SU-DHL-6 (cell line): Measurements from ENCODE around the gene MINPP1.
"Not testable (repeated sequence)": the region's sequence is repeated elsewhere in the genome, so short reads cannot be mapped to it uniquely, and the experiment has no call there.

Experiments used
- EZH2phosphoT487 ChIP-seq: fragments of 200-600 bp; sonication (generic), shearing (Covaris generic); conservative IDR thresholded peaks from 2 replicates; pipeline ENCODE4 v1.6.1; 2018; ENCODE audit warnings: mild to moderate bottlenecking, antibody characterized with exemption, low read length, moderate library complexity, mixed read lengths
- TF ChIP-seq, protein P1 (sequence below): fragments of 200-600 bp; sonication (generic); IDR thresholded peaks from one replicate; pipeline ENCODE4 v1.5.1; 2017; ENCODE audit warnings: antibody characterized with exemption, mild to moderate bottlenecking, low read length, moderate library complexity; ENCODE audit not compliant: insufficient read depth, poor library complexity, severe bottlenecking

DNA sequence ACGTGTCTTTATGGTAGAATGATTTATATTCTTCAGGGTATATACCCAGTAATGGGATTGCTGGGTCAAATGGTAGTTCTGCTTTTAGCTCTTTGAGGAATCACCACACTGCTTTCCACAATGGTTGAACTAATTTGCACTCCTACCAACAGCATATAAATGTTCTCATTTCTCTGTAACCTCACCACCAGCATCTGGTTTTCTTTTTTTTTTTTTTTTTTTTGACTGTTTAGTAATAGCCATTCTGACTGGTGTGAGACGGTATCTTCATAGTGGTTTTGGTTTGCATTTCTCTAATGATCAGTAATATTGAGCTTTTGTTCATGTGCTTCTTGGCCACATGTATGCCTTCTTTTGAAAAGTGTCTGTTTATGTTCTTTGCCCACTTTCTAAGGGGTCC is 42.9 kb upstream of the MINPP1 start:
- TF ChIP-seq, protein P1, sequence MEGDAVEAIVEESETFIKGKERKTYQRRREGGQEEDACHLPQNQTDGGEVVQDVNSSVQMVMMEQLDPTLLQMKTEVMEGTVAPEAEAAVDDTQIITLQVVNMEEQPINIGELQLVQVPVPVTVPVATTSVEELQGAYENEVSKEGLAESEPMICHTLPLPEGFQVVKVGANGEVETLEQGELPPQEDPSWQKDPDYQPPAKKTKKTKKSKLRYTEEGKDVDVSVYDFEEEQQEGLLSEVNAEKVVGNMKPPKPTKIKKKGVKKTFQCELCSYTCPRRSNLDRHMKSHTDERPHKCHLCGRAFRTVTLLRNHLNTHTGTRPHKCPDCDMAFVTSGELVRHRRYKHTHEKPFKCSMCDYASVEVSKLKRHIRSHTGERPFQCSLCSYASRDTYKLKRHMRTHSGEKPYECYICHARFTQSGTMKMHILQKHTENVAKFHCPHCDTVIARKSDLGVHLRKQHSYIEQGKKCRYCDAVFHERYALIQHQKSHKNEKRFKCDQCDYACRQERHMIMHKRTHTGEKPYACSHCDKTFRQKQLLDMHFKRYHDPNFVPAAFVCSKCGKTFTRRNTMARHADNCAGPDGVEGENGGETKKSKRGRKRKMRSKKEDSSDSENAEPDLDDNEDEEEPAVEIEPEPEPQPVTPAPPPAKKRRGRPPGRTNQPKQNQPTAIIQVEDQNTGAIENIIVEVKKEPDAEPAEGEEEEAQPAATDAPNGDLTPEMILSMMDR = not testable (repeated sequence)
- not testable (repeated sequence) for TF ChIP-seq EZH2phosphoT487
